Astrocyte (in vitro differentiated cells and primary cell): ENCODE results near the gene MDP1. TPM values are rescaled to one million over a fixed set of nuclear protein-coding genes. Genes with fewer than 3 reads are reported as not detected.

ENCODE experiments used
- DNase-seq: peaks from one replicate; pipeline ENCODE4 v3.0.0-alpha.2; 2010; ENCODE audit warnings: low read depth
- FAIRE-seq: peaks from 2 replicates; lab custom pipeline; 2011; peaks lifted over from hg19 to GRCh38; lab: Jason Lieb, UNC
- H2AFZ ChIP-seq: 2 replicates; pipeline ENCODE4 v1.6.0; 2012; ENCODE audit warnings: low read depth, low read length, inconsistent platforms
- H3K27ac ChIP-seq: 2 replicates; pipeline ENCODE4 v1.5.1; 2011; ENCODE audit warnings: low read depth, low read length, inconsistent platforms
- H3K27me3 ChIP-seq: 2 replicates; pipeline ENCODE4 v1.6.0; 2011; ENCODE audit warnings: low read length, inconsistent platforms; ENCODE audit not compliant: insufficient read depth
- H3K36me3 ChIP-seq: 2 replicates; pipeline ENCODE4 v1.5.1; 2011; ENCODE audit warnings: low read length, inconsistent platforms; ENCODE audit not compliant: insufficient read depth
- H3K4me1 ChIP-seq: 2 replicates; pipeline ENCODE4 v1.5.1; 2011; ENCODE audit warnings: low read length, inconsistent platforms; ENCODE audit not compliant: insufficient read depth
- H3K4me2 ChIP-seq: 2 replicates; pipeline ENCODE4 v1.6.0; 2012; ENCODE audit warnings: low read length, inconsistent platforms
- H3K4me3 ChIP-seq: 2 replicates; pipeline ENCODE4 v1.5.1; 2011; ENCODE audit warnings: low read depth, mild to moderate bottlenecking, low read length, inconsistent platforms; ENCODE audit not compliant: insufficient read depth
- H3K79me2 ChIP-seq: 2 replicates; pipeline ENCODE4 v1.6.0; 2012; ENCODE audit warnings: mild to moderate bottlenecking, low read length, inconsistent platforms; ENCODE audit not compliant: insufficient read depth
- H3K9ac ChIP-seq: 2 replicates; pipeline ENCODE4 v1.6.0; 2012; ENCODE audit warnings: mild to moderate bottlenecking, low read length, inconsistent platforms
- H3K9me3 ChIP-seq: 2 replicates; pipeline ENCODE4 v1.5.1; 2012; ENCODE audit warnings: low read depth, mild to moderate bottlenecking, low read length, inconsistent platforms; ENCODE audit not compliant: insufficient read depth
- H4K20me1 ChIP-seq: 2 replicates; pipeline ENCODE4 v1.6.0; 2012; ENCODE audit warnings: low read length, inconsistent platforms; ENCODE audit not compliant: insufficient read depth
- H3K27ac Mint-ChIP-seq: one replicate; pipeline ENCODE4 v1.8.0; 2021; ENCODE audit warnings: mild to moderate bottlenecking, mixed read lengths; ENCODE audit not compliant: unreplicated experiment
- H3K27me3 Mint-ChIP-seq: one replicate; pipeline ENCODE4 v1.8.0; 2021; ENCODE audit warnings: low read depth, mixed read lengths; ENCODE audit not compliant: unreplicated experiment
- H3K36me3 Mint-ChIP-seq: one replicate; pipeline ENCODE4 v1.8.0; 2021; ENCODE audit warnings: low read depth, mixed read lengths; ENCODE audit not compliant: unreplicated experiment
- H3K4me1 Mint-ChIP-seq: one replicate; pipeline ENCODE4 v1.8.0; 2021; ENCODE audit warnings: low read depth, mixed read lengths; ENCODE audit not compliant: unreplicated experiment
- H3K4me3 Mint-ChIP-seq: one replicate; pipeline ENCODE4 v1.8.0; 2021; ENCODE audit warnings: mild to moderate bottlenecking, moderate library complexity, mixed read lengths; ENCODE audit not compliant: unreplicated experiment
- H3K9me3 Mint-ChIP-seq: one replicate; pipeline ENCODE4 v1.8.0; 2021; ENCODE audit warnings: mild to moderate bottlenecking, mixed read lengths; ENCODE audit not compliant: unreplicated experiment
- EZH2 ChIP-seq: IDR thresholded peaks from 2 replicates; pipeline ENCODE4 v1.6.1; 2012; ENCODE audit warnings: mild to moderate bottlenecking, low read length, inconsistent platforms; ENCODE audit not compliant: insufficient read depth
- total RNA-seq: library from RNA; stranded (reverse); gene quantifications from 2 replicates; pipeline ENCODE4 v1.2.1, GENCODE V29; 2021
- TF ChIP-seq, protein P1 (sequence below): IDR thresholded peaks from 2 replicates; pipeline ENCODE4 v1.5.1; 2011; ENCODE audit warnings: low read depth, mild to moderate bottlenecking, inconsistent platforms, low read length, moderate library complexity; ENCODE audit not compliant: insufficient read depth

Gene MDP1
- total RNA-seq, 1 donor from 2014 or later, result 8.9 TPM

- H3K27me3 ChIP-seq, result no peaks in the 10 kb centered on the region
- no peak for FAIRE-seq
- peaks cover 9% of the 10 kb centered on the region for H3K9me3 Mint-ChIP-seq
- no peak overlapping the region for H3K4me3 Mint-ChIP-seq
- no peak overlapping the region for H3K27ac ChIP-seq
- peaks cover 28% of the 10 kb centered on the region for H3K36me3 Mint-ChIP-seq
- no peak overlapping the region for H3K4me3 ChIP-seq
- H3K79me2 ChIP-seq, result peaks cover 38% of the 10 kb centered on the region
- no peak for TF ChIP-seq EZH2
- TF ChIP-seq, protein P1, sequence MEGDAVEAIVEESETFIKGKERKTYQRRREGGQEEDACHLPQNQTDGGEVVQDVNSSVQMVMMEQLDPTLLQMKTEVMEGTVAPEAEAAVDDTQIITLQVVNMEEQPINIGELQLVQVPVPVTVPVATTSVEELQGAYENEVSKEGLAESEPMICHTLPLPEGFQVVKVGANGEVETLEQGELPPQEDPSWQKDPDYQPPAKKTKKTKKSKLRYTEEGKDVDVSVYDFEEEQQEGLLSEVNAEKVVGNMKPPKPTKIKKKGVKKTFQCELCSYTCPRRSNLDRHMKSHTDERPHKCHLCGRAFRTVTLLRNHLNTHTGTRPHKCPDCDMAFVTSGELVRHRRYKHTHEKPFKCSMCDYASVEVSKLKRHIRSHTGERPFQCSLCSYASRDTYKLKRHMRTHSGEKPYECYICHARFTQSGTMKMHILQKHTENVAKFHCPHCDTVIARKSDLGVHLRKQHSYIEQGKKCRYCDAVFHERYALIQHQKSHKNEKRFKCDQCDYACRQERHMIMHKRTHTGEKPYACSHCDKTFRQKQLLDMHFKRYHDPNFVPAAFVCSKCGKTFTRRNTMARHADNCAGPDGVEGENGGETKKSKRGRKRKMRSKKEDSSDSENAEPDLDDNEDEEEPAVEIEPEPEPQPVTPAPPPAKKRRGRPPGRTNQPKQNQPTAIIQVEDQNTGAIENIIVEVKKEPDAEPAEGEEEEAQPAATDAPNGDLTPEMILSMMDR, result no peak
- H3K4me1 Mint-ChIP-seq, result peaks cover 16% of the 10 kb centered on the region
- no peak overlapping the region for H3K4me2 ChIP-seq
- no peak overlapping the region for H2AFZ ChIP-seq
- H4K20me1 ChIP-seq, result peaks cover 5% of the 10 kb centered on the region
- H3K4me1 ChIP-seq, result peaks cover 5% of the 10 kb centered on the region
- no peak overlapping the region for H3K27ac Mint-ChIP-seq
- H3K9me3 ChIP-seq, result peaks cover 2% of the 10 kb centered on the region
- DNase-seq, result no peak
- H3K36me3 ChIP-seq, result peaks cover 3% of the 10 kb centered on the region
- no peak overlapping the region for H3K9ac ChIP-seq
- no peaks in the 10 kb centered on the region for H3K27me3 Mint-ChIP-seq
These were observed 16.9 kb downstream of the MDP1 start for GRCh38 chr14:24198814-24199524.

DNA sequence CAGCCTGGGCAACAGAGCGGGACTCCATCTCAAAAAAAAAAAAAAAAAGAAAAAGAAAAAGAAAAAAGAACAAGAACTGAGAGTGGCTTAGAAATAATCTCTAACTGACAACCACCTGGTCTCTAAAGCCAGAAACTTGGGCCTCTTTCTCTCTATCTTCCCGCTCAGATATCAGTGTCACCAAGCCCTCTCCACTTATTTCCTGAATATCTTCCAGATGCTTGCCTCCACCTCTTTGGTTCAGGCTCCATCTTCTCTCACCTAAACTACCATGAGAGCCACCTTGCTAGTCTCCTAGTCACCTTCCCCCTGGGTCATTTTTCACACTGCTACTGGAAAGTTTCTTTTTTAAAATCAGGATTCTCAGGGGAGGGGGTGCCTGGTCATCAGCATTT is 18.8 kb downstream of the MDP1 start:
- Histone ChIP-seq H3K9me3 (peaks cover 2% of the 10 kb centered on the region), H3K9ac (no peak overlapping the region), H2AFZ (no peak overlapping the region), H3K27me3 (no peaks in the 10 kb centered on the region), H3K79me2 (peaks cover 51% of the 10 kb centered on the region), H3K27ac (no peak overlapping the region), H3K36me3 (peaks cover 15% of the 10 kb centered on the region), H4K20me1 (peaks cover 5% of the 10 kb centered on the region), H3K4me3 (no peak overlapping the region), H3K4me2 (peak overlapping the region; percentile 95), H3K4me1 (peaks cover 5% of the 10 kb centered on the region)
- Mint-ChIP-seq H3K4me1 (peaks cover 16% of the 10 kb centered on the region), H3K9me3 (peaks cover 4% of the 10 kb centered on the region), H3K27ac (peak overlapping the region; percentile 35), H3K27me3 (no peaks in the 10 kb centered on the region), H3K36me3 (peaks cover 27% of the 10 kb centered on the region), H3K4me3 (peak overlapping the region; percentile 96)
- DNase-seq, result no peak
- TF ChIP-seq, protein P1, result no peak
- no peak for TF ChIP-seq EZH2
- no peak for FAIRE-seq
